IMR-90 (cell line): ENCODE data around the gene CST2. TPM values are rescaled to one million over a fixed set of nuclear protein-coding genes. Genes with fewer than 3 reads are reported as not detected.

Source experiments
- ATAC-seq: fragments of 200-7000 bp; cut with Tn5 transposase; 2 replicates; pipeline ENCODE4 v1.9.1; 2020; ENCODE audit warnings: low read depth, mild to moderate bottlenecking, moderate library complexity
- BruUV-seq: library from RNA; stranded (reverse); fragments of 400-500 nt; replicated peaks from 2 replicates; lab custom pipeline; 2021; lab: Mats Ljungman, UMichigan
- CTCF ChIA-PET: fragments of 300-600 bp; formaldehyde crosslinking; extraction: SDS; loops from one replicate; lab custom pipeline; 2021; ENCODE audit warnings: antibody characterized with exemption; lab: Yijun Ruan, JAX
- POLR2A ChIA-PET: fragments of 300-600 bp; sonication (Branson Sonifier 250); formaldehyde crosslinking; loops from one replicate; lab custom pipeline; 2022; ENCODE audit warnings: antibody characterized with exemption; ENCODE audit not compliant: unreplicated experiment; lab: Charles Lee
- DNase-seq: peaks from one replicate; pipeline ENCODE4 v3.0.0; 2013
- H2AFZ ChIP-seq: replicated peaks from 2 replicates; pipeline ENCODE3; 2013; ENCODE audit warnings: low read length, mild to moderate bottlenecking; ENCODE audit not compliant: poor library complexity
- H2AK5ac ChIP-seq: 2 replicates; pipeline ENCODE4 v1.6.1; 2013; ENCODE audit warnings: low read depth, low read length, inconsistent platforms
- H2AK9ac ChIP-seq: replicated peaks from 2 replicates; pipeline ENCODE3; 2013; ENCODE audit warnings: mild to moderate bottlenecking, low read depth, low read length, moderate library complexity; ENCODE audit not compliant: poor library complexity
- H2BK120ac ChIP-seq: 2 replicates; pipeline ENCODE4 v1.6.1; 2013; ENCODE audit warnings: low read depth, low read length, inconsistent platforms
- H2BK15ac ChIP-seq: 3 replicates; pipeline ENCODE4 v1.6.1; 2013; ENCODE audit warnings: low read depth, low read length, inconsistent platforms
- H2BK20ac ChIP-seq: 2 replicates; pipeline ENCODE4 v1.6.1; 2013; ENCODE audit warnings: low read depth, mild to moderate bottlenecking, inconsistent platforms, low read length, moderate library complexity
- H2BK5ac ChIP-seq: 2 replicates; pipeline ENCODE4 v1.6.1; 2013; ENCODE audit warnings: mild to moderate bottlenecking, low read depth, low read length, inconsistent platforms; ENCODE audit not compliant: poor library complexity, severe bottlenecking
- H3K14ac ChIP-seq: replicated peaks from 2 replicates; pipeline ENCODE4 v1.6.1; 2013; ENCODE audit warnings: low read depth, low read length, inconsistent platforms
- H3K18ac ChIP-seq: 2 replicates; pipeline ENCODE4 v1.6.1; 2013; ENCODE audit warnings: low read depth, low read length, control low read depth
- H3K23ac ChIP-seq: 2 replicates; pipeline ENCODE4 v1.6.1; 2013; ENCODE audit warnings: low read depth, low read length, inconsistent platforms
- H3K27ac ChIP-seq: 2 replicates; pipeline ENCODE4 v1.5.1; 2013; ENCODE audit warnings: mild to moderate bottlenecking, control low read depth, low read length; ENCODE audit not compliant: insufficient read depth
- H3K27me3 ChIP-seq: 2 replicates; pipeline ENCODE4 v1.6.1; 2013; ENCODE audit warnings: low read length; ENCODE audit not compliant: control insufficient read depth, insufficient read depth
- H3K36me3 ChIP-seq: 2 replicates; pipeline ENCODE4 v1.6.1; 2013; ENCODE audit warnings: low read length, mixed read lengths; ENCODE audit not compliant: control insufficient read depth, insufficient read depth
- H3K4ac ChIP-seq: 2 replicates; pipeline ENCODE4 v1.6.1; 2013; ENCODE audit warnings: low read depth, low read length, inconsistent platforms
- H3K4me1 ChIP-seq: 2 replicates; pipeline ENCODE4 v1.6.1; 2013; ENCODE audit warnings: low read length, mixed read lengths; ENCODE audit not compliant: control insufficient read depth, insufficient read depth
- H3K4me2 ChIP-seq: 2 replicates; pipeline ENCODE4 v1.6.1; 2013; ENCODE audit warnings: low read depth, mild to moderate bottlenecking, control low read depth, low read length, moderate library complexity
- H3K4me3 ChIP-seq: 2 replicates; pipeline ENCODE4 v1.5.1; 2013; ENCODE audit warnings: low read depth, mild to moderate bottlenecking, control low read depth, low read length, moderate library complexity; ENCODE audit not compliant: insufficient read depth
- H3K56ac ChIP-seq: 2 replicates; pipeline ENCODE4 v1.6.1; 2013; ENCODE audit warnings: low read length, inconsistent platforms; ENCODE audit not compliant: insufficient read depth; ENCODE audit errors: extremely low read depth
- H3K79me1 ChIP-seq, 2 experiments: 2 replicates each; pipeline ENCODE4 v1.6.1; 2013; ENCODE audit warnings: low read length in 2 of 2, inconsistent platforms in 1 of 2, low read depth in 1 of 2
- H3K9ac ChIP-seq: 2 replicates; pipeline ENCODE4 v1.6.1; 2013; ENCODE audit warnings: low read depth, low read length, control low read depth
- H3K9me1 ChIP-seq: 2 replicates; pipeline ENCODE4 v1.6.1; 2013; ENCODE audit warnings: low read length, inconsistent platforms; ENCODE audit not compliant: insufficient read depth
- H3K9me3 ChIP-seq: 2 replicates; pipeline ENCODE4 v1.6.1; 2013; ENCODE audit warnings: low read length; ENCODE audit not compliant: control insufficient read depth, insufficient read depth
- H4K20me1 ChIP-seq: 2 replicates; pipeline ENCODE4 v1.6.1; 2013; ENCODE audit warnings: low read length, inconsistent platforms; ENCODE audit not compliant: insufficient read depth
- H4K5ac ChIP-seq: 2 replicates; pipeline ENCODE4 v1.6.1; 2013; ENCODE audit warnings: mild to moderate bottlenecking, low read depth, low read length, control low read depth
- H4K8ac ChIP-seq, 2 experiments: 2 replicates each; pipeline ENCODE4 v1.6.1; 2013; ENCODE audit warnings: low read depth in 2 of 2, low read length in 2 of 2, control low read depth in 1 of 2, inconsistent platforms in 1 of 2
- H4K91ac ChIP-seq: 2 replicates; pipeline ENCODE4 v1.6.1; 2013; ENCODE audit warnings: low read depth, low read length, inconsistent platforms; ENCODE audit not compliant: insufficient read depth
- BHLHE40 ChIP-seq: fragments of 150-350 bp; IDR thresholded peaks from 2 replicates; pipeline ENCODE4 v1.6.1; 2016; ENCODE audit warnings: mild to moderate bottlenecking, low read depth, low read length
- CTCF ChIP-seq: conservative IDR thresholded peaks from 2 replicates; pipeline ENCODE4 v1.5.1; 2012; ENCODE audit warnings: mild to moderate bottlenecking, low read depth, low read length, improper control_type of control experiment
- FOS ChIP-seq: fragments of 150-350 bp; IDR thresholded peaks from 2 replicates; pipeline ENCODE4 v1.6.1; 2016; ENCODE audit warnings: low read depth, low read length
- MAZ ChIP-seq: IDR thresholded peaks from 2 replicates; pipeline ENCODE4 v1.6.1; 2012; ENCODE audit warnings: low read depth, mild to moderate bottlenecking, low read length, improper control_type of control experiment, moderate library complexity, borderline replicate concordance
- MXI1 ChIP-seq: IDR thresholded peaks from 2 replicates; pipeline ENCODE4 v1.6.1; 2012; ENCODE audit warnings: low read depth, mild to moderate bottlenecking, low read length, moderate library complexity, borderline replicate concordance
- NFE2L2 ChIP-seq: fragments of 150-350 bp; IDR thresholded peaks from 2 replicates; pipeline ENCODE4 v1.6.1; 2016; ENCODE audit warnings: low read depth, mild to moderate bottlenecking, low read length
- RAD21 ChIP-seq: IDR thresholded peaks from 2 replicates; pipeline ENCODE4 v1.6.1; 2012; ENCODE audit warnings: low read length, improper control_type of control experiment
- RCOR1 ChIP-seq: IDR thresholded peaks from 2 replicates; pipeline ENCODE4 v1.6.1; 2012; ENCODE audit warnings: mild to moderate bottlenecking, low read length, improper control_type of control experiment; ENCODE audit not compliant: insufficient replicate concordance
- USF2 ChIP-seq: fragments of 150-350 bp; IDR thresholded peaks from 2 replicates; pipeline ENCODE4 v1.6.1; 2017; ENCODE audit warnings: mild to moderate bottlenecking, antibody characterized with exemption, low read length, low read depth
- WGBS, 2 experiments: methylation state at CpG; one replicate each; pipeline versions ENCODE4 v1.1.5 to v1.1.7; 2013; ENCODE audit warnings: missing lambda C conversion rate in 2 of 2; ENCODE audit not compliant: insufficient read length in 1 of 2; ENCODE audit errors: extremely low coverage in 2 of 2; 5-methylcytosine and 5-hydroxymethylcytosine counted together
- dilution Hi-C: fragments of 300-500 bp; cut with HindIII; formaldehyde crosslinking; loops from one replicate; pipeline ENCODE4 v1.14.3; 2018; ENCODE audit warnings: low sequenced_read_pairs; ENCODE audit not compliant: unreplicated experiment
- in situ Hi-C: fragments of 300-500 bp; cut with MboI; formaldehyde crosslinking; loops from 3 replicates; pipeline ENCODE4 v1.14.3; 2019; ENCODE audit warnings: low sequenced_read_pairs, inconsistent platforms, mixed read lengths
- intact Hi-C: fragments of 100-400 bp; cut with micrococcal nuclease; formaldehyde crosslinking; loops from 2 replicates; pipeline ENCODE4 v1.10.0; 2022
- polyA plus RNA-seq, 3 experiments: library from polyadenylated mRNA; depleted of rRNA; stranded (reverse); fragments of >200 nt; gene quantifications; 2 replicates each; pipeline ENCODE4 v1.2.3, GENCODE V29; 2012; ENCODE audit warnings: low replicate concordance in 1 of 3
- total RNA-seq: library from RNA; depleted of rRNA; stranded (reverse); fragments of >200 nt; gene quantifications from 2 replicates; pipeline ENCODE4 v1.2.3, GENCODE V29; 2012
- TF ChIP-seq, protein P1 (sequence below): fragments of 150-350 bp; IDR thresholded peaks from 2 replicates; pipeline ENCODE4 v1.6.1; 2016; ENCODE audit warnings: low read depth, mild to moderate bottlenecking, low read length, moderate library complexity, borderline replicate concordance

Gene CST2
- total and polyA plus RNA-seq, 2 of the 4 experiments (the other 2 are of a cell fraction), result not detected

DNA sequence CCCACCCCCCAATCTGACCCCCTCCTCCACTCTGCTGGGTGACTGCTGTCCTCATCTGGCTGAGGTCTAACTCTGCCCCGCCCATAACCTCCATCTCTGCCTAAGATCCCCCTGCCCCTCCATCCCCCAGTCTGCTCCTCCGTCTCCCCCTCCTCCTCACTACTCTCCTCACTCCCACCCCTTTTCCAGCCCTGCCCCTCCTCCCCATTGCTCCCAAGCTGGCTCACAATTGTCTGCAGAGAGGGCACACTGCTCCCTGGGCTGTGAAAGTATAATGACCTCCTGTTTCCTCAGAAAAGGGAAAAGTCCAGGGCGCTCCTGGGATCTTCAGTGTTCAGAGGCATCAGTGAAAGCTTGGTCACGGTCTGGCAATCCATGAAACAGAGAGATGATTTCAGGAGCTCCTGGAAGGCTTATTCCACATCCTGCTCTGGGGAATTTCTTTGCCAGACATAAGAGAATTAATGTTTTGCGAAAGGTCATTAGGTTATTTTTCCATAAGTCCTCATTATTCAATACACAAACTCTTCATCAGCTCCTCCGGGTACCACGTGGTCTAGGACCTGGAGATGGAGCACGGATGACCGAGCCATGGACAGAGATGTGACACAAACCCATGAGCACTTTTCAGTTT, 31.6 kb upstream of the CST2 start:
- H3K36me3 ChIP-seq, result no peaks in the 10 kb centered on the region
- H4K20me1 ChIP-seq, result no peaks in the 10 kb centered on the region
- H3K14ac ChIP-seq, result no peak overlapping the region
- no peak overlapping the region for H2BK5ac ChIP-seq
- ATAC-seq (no peak), DNase-seq (no peak)
- no peaks in the 10 kb centered on the region for H3K27me3 ChIP-seq
- intact Hi-C loops (no loop called here), dilution Hi-C loops (no loop called here), in situ Hi-C loops (no loop called here)
- H3K18ac ChIP-seq, result no peak overlapping the region
- no peak overlapping the region for H4K91ac ChIP-seq
- H3K27ac ChIP-seq, result no peak overlapping the region
- no peak overlapping the region for H3K4me3 ChIP-seq
- no peak overlapping the region for H2AFZ ChIP-seq
- H3K9me1 ChIP-seq, result 0 out of 2 replicates have a peak, but pooled peaks cover 2% of the 10 kb centered on the region
- H2BK120ac ChIP-seq, result no peak overlapping the region
- H3K4me1 ChIP-seq, result no peaks in the 10 kb centered on the region
- no TSS peak for BruUV-seq
- TF ChIP-seq USF2 (no peak), FOS (no peak), NFE2L2 (no peak), MXI1 (no peak), RAD21 (no peak), RCOR1 (no peak), BHLHE40 (no peak), MAZ (no peak), CTCF (no peak)
- TF ChIP-seq, protein P1, sequence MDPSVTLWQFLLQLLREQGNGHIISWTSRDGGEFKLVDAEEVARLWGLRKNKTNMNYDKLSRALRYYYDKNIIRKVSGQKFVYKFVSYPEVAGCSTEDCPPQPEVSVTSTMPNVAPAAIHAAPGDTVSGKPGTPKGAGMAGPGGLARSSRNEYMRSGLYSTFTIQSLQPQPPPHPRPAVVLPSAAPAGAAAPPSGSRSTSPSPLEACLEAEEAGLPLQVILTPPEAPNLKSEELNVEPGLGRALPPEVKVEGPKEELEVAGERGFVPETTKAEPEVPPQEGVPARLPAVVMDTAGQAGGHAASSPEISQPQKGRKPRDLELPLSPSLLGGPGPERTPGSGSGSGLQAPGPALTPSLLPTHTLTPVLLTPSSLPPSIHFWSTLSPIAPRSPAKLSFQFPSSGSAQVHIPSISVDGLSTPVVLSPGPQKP, result no peak
- ChIA-PET CTCF (no interaction called here), POLR2A (no interaction called here)
- H3K79me1 ChIP-seq, result no peaks in the 10 kb centered on the region
- H3K9ac ChIP-seq, result no peak overlapping the region
- no peak overlapping the region for H2AK5ac ChIP-seq
- H2BK15ac ChIP-seq, result no peak overlapping the region
- H3K9me3 ChIP-seq, result no peaks in the 10 kb centered on the region
- H2AK9ac ChIP-seq, result no peak overlapping the region
- no peak overlapping the region for H2BK20ac ChIP-seq
- no peak overlapping the region for H4K5ac ChIP-seq
- H3K4ac ChIP-seq, result no peak overlapping the region
- no peak overlapping the region for H3K23ac ChIP-seq
- no peak overlapping the region for H3K4me2 ChIP-seq
- WGBS, 2 experiments, result 21% methylated on average over 2 of the region's 9 CpGs; no CpG with 5 or more reads in 1 of the 2 experiments
- no peak overlapping the region for H3K56ac ChIP-seq
- no peak overlapping the region for H4K8ac ChIP-seq
